Uterus (tissue), 4 donors: Measurements from ENCODE around the gene NSL1. TPM values are rescaled to one million over a fixed set of nuclear protein-coding genes. Genes with fewer than 3 reads are reported as not detected.

ENCODE experiments used
- DNase-seq, 2 donors: peaks; one replicate each; pipeline ENCODE4 v3.0.0-alpha.2; 2019 to 2020
- H3K27ac ChIP-seq, 2 donors: fragments of 200-600 bp; sonication (generic); 1 replicate in 1 of 2; 2 replicates in 1 of 2; pipeline ENCODE4 v1.5.1; 2016 to 2018
- H3K27me3 ChIP-seq, 2 donors: fragments of 200-600 bp; sonication (generic); one replicate each; pipeline ENCODE4 v1.5.1; 2018 to 2019; ENCODE audit warnings: control low read depth in 1 of 2
- H3K36me3 ChIP-seq, 2 donors: fragments of 200-600 bp; sonication (generic); one replicate each; pipeline ENCODE4 v1.5.1; 2019; ENCODE audit warnings: control low read depth in 1 of 2
- H3K4me1 ChIP-seq, 2 donors: fragments of 200-600 bp; sonication (generic); one replicate each; pipeline ENCODE4 v1.5.1; 2018 to 2019; ENCODE audit warnings: control low read depth in 1 of 2
- H3K4me3 ChIP-seq, 2 donors: fragments of 200-600 bp; sonication (generic); 1 replicate in 1 of 2; 2 replicates in 1 of 2; pipeline ENCODE4 v1.5.1; 2018 to 2019; ENCODE audit warnings: mild to moderate bottlenecking in 1 of 2
- H3K9me3 ChIP-seq, 2 donors: fragments of 200-600 bp; sonication (generic); one replicate each; pipeline ENCODE4 v1.5.1; 2019; ENCODE audit warnings: control low read depth in 1 of 2
- POLR2A ChIP-seq, 2 donors: fragments of 450-650 bp; IDR thresholded peaks; one replicate each; pipeline ENCODE4 v1.6.1; 2016; ENCODE audit warnings: antibody characterized with exemption in 2 of 2, mild to moderate bottlenecking in 1 of 2, moderate library complexity in 1 of 2
- intact Hi-C: fragments of 100-400 bp; cut with DNase I; formaldehyde crosslinking; loops from one replicate; pipeline ENCODE4 v1.15.1; 2023; ENCODE audit warnings: low total_unique reads
- total RNA-seq, 4 donors: library from RNA; depleted of rRNA in 3 of 4; stranded (reverse); fragments of >200 nt in 3 of 4; gene quantifications; one replicate each; pipeline versions ENCODE4 v1.1.0 to v1.2.4, GENCODE V29; 2014 to 2023
- TF ChIP-seq, protein P1 (sequence below), 4 experiments: fragments of 200-600 bp in 2 of 4; fragments of 450-650 bp in 2 of 4; sonication (generic) in 2 of 4; IDR thresholded peaks; one replicate each; pipeline ENCODE4 v1.5.1; 2016 to 2019; ENCODE audit warnings: antibody characterized with exemption in 4 of 4, mild to moderate bottlenecking in 2 of 4, moderate library complexity in 1 of 4
- donor health status: DM: yes; HTN: yes; CAD: no.

Gene NSL1
- total RNA-seq, 4 donors from 2014 or later: 39.1 to 73.8 (median 60.5) TPM

DNA sequence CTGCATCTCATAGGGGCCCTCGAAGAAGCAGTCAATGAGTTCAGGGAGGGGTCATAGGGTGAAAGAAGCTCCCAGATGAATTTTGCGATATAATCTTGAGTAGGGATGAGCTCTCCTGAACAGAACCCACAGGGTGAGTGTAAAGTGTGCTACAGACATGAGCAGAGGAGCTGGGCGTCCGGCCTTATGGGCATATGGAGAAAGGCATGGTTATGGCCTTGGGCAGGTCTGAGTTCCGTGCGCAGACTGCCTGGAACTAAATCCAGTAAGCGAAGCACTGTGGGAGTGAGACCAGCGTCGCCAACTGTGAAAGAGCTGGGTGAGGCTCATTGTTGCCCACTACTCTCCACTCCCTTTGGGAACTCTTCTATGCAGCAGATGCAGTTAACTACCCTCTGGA, 28.7 kb downstream of the NSL1 start:
- H3K27ac ChIP-seq: no peak overlapping the region
- H3K9me3 ChIP-seq: peaks cover 0 to 3% of the 10 kb centered on the region in 2 donors
- H3K4me1 ChIP-seq: no peaks in the 10 kb centered on the region
- intact Hi-C loops: no loop called here
- H3K27me3 ChIP-seq: no peaks in the 10 kb centered on the region
- TF ChIP-seq POLR2A (IDR thresholded peaks at IDR 0.05): no peak
- TF ChIP-seq, protein P1, sequence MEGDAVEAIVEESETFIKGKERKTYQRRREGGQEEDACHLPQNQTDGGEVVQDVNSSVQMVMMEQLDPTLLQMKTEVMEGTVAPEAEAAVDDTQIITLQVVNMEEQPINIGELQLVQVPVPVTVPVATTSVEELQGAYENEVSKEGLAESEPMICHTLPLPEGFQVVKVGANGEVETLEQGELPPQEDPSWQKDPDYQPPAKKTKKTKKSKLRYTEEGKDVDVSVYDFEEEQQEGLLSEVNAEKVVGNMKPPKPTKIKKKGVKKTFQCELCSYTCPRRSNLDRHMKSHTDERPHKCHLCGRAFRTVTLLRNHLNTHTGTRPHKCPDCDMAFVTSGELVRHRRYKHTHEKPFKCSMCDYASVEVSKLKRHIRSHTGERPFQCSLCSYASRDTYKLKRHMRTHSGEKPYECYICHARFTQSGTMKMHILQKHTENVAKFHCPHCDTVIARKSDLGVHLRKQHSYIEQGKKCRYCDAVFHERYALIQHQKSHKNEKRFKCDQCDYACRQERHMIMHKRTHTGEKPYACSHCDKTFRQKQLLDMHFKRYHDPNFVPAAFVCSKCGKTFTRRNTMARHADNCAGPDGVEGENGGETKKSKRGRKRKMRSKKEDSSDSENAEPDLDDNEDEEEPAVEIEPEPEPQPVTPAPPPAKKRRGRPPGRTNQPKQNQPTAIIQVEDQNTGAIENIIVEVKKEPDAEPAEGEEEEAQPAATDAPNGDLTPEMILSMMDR (IDR thresholded peaks at IDR 0.05): no peak
- H3K4me3 ChIP-seq: no peak overlapping the region
- no peaks in the 10 kb centered on the region for H3K36me3 ChIP-seq
- no peak for DNase-seq

DNA sequence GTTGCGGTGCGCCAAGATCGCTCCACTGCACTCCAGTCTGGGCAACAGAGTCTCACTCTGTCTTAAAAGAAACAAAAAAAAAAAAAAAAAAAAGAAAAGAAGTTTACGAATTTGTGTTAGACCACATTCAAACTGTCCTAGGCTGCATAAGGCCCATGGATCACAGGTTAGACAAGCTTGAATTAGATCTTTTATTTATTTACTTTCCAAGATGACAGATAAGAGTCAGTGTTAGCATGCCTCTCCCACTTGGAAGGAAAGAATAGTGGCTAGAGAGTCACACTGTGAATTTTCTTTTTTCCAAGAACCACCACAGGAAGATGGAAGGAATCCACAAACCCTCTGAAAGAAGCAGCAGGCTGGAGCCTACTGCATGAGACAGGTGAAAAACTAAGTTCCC, 29.3 kb downstream of the NSL1 start:
- H3K4me3 ChIP-seq: no peak overlapping the region
- H3K27me3 ChIP-seq: no peaks in the 10 kb centered on the region
- TF ChIP-seq, protein P1 (IDR thresholded peaks at IDR 0.05): no peak
- no peak for TF ChIP-seq POLR2A (IDR thresholded peaks at IDR 0.05)
- no peak overlapping the region for H3K27ac ChIP-seq
- peaks cover 0 to 3% of the 10 kb centered on the region in 2 donors for H3K9me3 ChIP-seq
- no peak for DNase-seq
- intact Hi-C loops: no loop called here
- H3K36me3 ChIP-seq: no peaks in the 10 kb centered on the region
- no peaks in the 10 kb centered on the region for H3K4me1 ChIP-seq

DNA sequence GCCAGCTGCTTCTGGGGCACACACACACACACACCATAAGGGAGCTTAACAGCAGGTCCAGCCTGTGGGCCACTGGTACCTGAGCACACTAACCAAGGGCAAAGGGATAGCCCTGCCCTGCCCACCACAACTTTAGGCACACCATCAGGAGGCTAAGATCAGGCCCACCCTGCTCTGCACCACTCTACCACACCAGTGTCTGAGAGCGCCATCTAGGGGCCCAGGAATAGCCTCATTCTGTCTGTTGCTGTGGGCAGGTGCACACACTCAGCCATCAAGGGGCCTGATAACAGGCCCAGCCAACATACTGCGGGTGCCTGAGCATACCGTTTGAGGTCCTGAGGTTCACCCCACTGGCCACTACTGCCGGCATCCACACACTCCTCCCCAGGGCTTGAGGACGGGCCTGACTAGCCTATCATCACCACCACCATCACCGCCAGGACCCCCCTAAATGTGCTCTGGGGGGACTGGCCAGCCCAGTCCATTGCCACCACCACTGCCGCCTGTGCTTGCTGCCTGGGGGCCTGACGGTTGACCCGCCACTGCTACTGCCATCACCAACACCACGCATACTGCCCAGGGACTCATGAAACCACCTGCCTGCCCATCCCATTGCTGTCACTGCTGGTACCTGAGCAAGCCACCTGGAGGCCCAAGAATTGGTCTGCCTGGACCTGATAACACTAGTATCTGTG, 31.3 kb downstream of the NSL1 start:
- H3K27me3 ChIP-seq: no peaks in the 10 kb centered on the region
- H3K36me3 ChIP-seq: no peaks in the 10 kb centered on the region
- intact Hi-C loops: no loop called here
- no peak for DNase-seq
- no peak overlapping the region for H3K4me3 ChIP-seq
- H3K27ac ChIP-seq: no peak overlapping the region
- H3K4me1 ChIP-seq: no peaks in the 10 kb centered on the region
- H3K9me3 ChIP-seq: no peaks in the 10 kb centered on the region
- no peak for TF ChIP-seq POLR2A (IDR thresholded peaks at IDR 0.05)
- TF ChIP-seq, protein P1 (IDR thresholded peaks at IDR 0.05): no peak

DNA sequence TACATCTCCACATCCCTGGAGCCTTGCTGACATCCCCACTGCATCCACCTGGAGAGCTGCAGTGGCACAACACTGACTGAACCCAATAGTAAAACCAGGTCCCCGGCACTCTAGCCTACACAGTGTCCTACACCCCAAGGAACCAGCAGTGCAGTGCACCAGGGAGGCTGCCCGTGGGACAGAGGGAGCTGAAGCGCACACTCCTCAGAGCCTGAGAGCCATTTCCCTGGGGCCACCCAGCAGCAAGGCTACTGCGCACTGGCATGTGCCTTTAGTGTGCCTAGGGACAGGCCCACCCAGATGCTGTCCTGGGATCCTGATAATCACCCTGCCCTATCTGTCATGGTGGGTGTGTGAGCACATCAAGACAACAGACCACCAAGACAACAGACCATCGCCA, 31.9 kb downstream of the NSL1 start:
- TF ChIP-seq POLR2A (IDR thresholded peaks at IDR 0.05): no peak
- TF ChIP-seq, protein P1 (IDR thresholded peaks at IDR 0.05): no peak
- Histone ChIP-seq H3K27ac (no peak overlapping the region), H3K4me3 (no peak overlapping the region), H3K27me3 (no peaks in the 10 kb centered on the region), H3K4me1 (no peaks in the 10 kb centered on the region), H3K9me3 (no peaks in the 10 kb centered on the region), H3K36me3 (no peaks in the 10 kb centered on the region)
- intact Hi-C loops: no loop called here
- DNase-seq: no peak

- H3K27me3 ChIP-seq: no peaks in the 10 kb centered on the region
- H3K4me1 ChIP-seq: no peaks in the 10 kb centered on the region
- intact Hi-C loops: no loop called here
- no peaks in the 10 kb centered on the region for H3K36me3 ChIP-seq
- no peak for DNase-seq
- TF ChIP-seq POLR2A (IDR thresholded peaks at IDR 0.05): no peak
- TF ChIP-seq, protein P1 (IDR thresholded peaks at IDR 0.05): no peak
- no peak overlapping the region for H3K4me3 ChIP-seq
- no peaks in the 10 kb centered on the region for H3K9me3 ChIP-seq
- H3K27ac ChIP-seq: no peak overlapping the region
Measured at GRCh38 chr1:212754680-212755079, 36.9 kb downstream of the NSL1 start.
